Thymus (tissue), 11 donors: ENCODE measurements around the gene TCEAL4. TPM values are rescaled to one million over a fixed set of nuclear protein-coding genes. Genes with fewer than 3 reads are reported as not detected.
A peak's percentile ranks its signal among the peaks of the same experiment; 100 is the strongest.

Experiments used
- DNase-seq, 9 donors: peaks; one replicate each; pipeline ENCODE4 v3.0.0-alpha.2; 2013; ENCODE audit warnings: low spot score in 9 of 9, low read depth in 6 of 9, missing footprints in 1 of 9
- H3K27ac ChIP-seq, 2 donors: one replicate each; pipeline ENCODE4 v1.5.1; 2013; ENCODE audit warnings: control low read depth in 1 of 2, low read depth in 1 of 2, low read length in 1 of 2, mild to moderate bottlenecking in 1 of 2, moderate library complexity in 1 of 2
- H3K27me3 ChIP-seq, 2 donors: one replicate each; pipeline ENCODE4 v1.5.1; 2013; ENCODE audit warnings: low read length in 1 of 2; ENCODE audit not compliant: control insufficient read depth in 2 of 2, insufficient read depth in 1 of 2
- H3K36me3 ChIP-seq, 2 donors: one replicate each; pipeline ENCODE4 v1.5.1; 2013; ENCODE audit warnings: low read length in 1 of 2, mild to moderate bottlenecking in 1 of 2, moderate library complexity in 1 of 2; ENCODE audit not compliant: control insufficient read depth in 2 of 2, insufficient read depth in 2 of 2
- H3K4me1 ChIP-seq, 2 donors: one replicate each; pipeline ENCODE4 v1.5.1; 2013; ENCODE audit warnings: low read length in 2 of 2; ENCODE audit not compliant: control insufficient read depth in 2 of 2, insufficient read depth in 2 of 2
- H3K4me3 ChIP-seq, 2 donors: one replicate each; pipeline ENCODE4 v1.5.1; 2013; ENCODE audit warnings: low read length in 2 of 2, control low read depth in 1 of 2, mild to moderate bottlenecking in 1 of 2
- H3K9me3 ChIP-seq, 2 donors: one replicate each; pipeline ENCODE4 v1.5.1; 2013; ENCODE audit warnings: low read length in 1 of 2, mild to moderate bottlenecking in 1 of 2; ENCODE audit not compliant: control insufficient read depth in 2 of 2, insufficient read depth in 1 of 2
- WGBS: extraction: QIAGEN DNeasy Blood & Tissue Kit; methylation state at CpG from one replicate; pipeline ENCODE4 v1.1.7; 2013; 5-methylcytosine and 5-hydroxymethylcytosine counted together
- polyA plus RNA-seq: library from polyadenylated mRNA; stranded (reverse); fragments of 200-250 nt; gene quantifications from one replicate; pipeline ENCODE4 v1.2.3, GENCODE V29; 2013
- total RNA-seq: library from RNA; stranded (reverse); fragments of 120-200 nt; gene quantifications from one replicate; pipeline ENCODE4 v1.2.4, GENCODE V29; 2013
- donor health status: healthy.

The TCEAL4 gene
- total and polyA plus RNA-seq, 2 donors = 27.2 to 200 TPM

GRCh38 chrX:103628386-103629317 lies 43.3 kb downstream of the TCEAL4 start, which contains the start of gene TCEAL1:
Gene TCEAL1, plus strand, starts transcription at chrX:103628975. Its CDS starts 942 bp downstream, at chrX:103629917.
- H3K27me3 ChIP-seq = peaks cover 0 to 15% of the 10 kb centered on the region in 2 donors
- H3K4me3 ChIP-seq = peak within 1 kb of the TSS; percentile 63 to 65
- H3K9me3 ChIP-seq = no peaks in the 10 kb centered on the region
- no peaks in the 10 kb centered on the region for H3K36me3 ChIP-seq
- H3K4me1 ChIP-seq = peaks cover 0 to 4% of the 10 kb centered on the region in 2 donors
- WGBS = 4% methylated on average over 32 of the region's 32 CpGs
- H3K27ac ChIP-seq = peak within 1 kb of the TSS; percentile 62 to 70
- peak in 5 of 9 donors; percentile 23 to 51 (median 25) for DNase-seq

- WGBS = under 1% methylated on average over 49 of the region's 49 CpGs
- peak overlapping the region; percentile 63 to 65 for H3K4me3 ChIP-seq
- H3K27me3 ChIP-seq = peaks cover 0 to 15% of the 10 kb centered on the region in 2 donors
- peaks cover 0 to 4% of the 10 kb centered on the region in 2 donors for H3K4me1 ChIP-seq
- H3K36me3 ChIP-seq = no peaks in the 10 kb centered on the region
- peak in 5 of 9 donors; percentile 1 to 47 (median 10) for DNase-seq
- H3K9me3 ChIP-seq = no peaks in the 10 kb centered on the region
- peak overlapping the region; percentile 62 to 70 for H3K27ac ChIP-seq
Observed at GRCh38 chrX:103629318-103630170, 44.2 kb downstream of the TCEAL4 start.

GRCh38 chrX:103630171-103630511 lies 44.8 kb downstream of the TCEAL4 start:
- Histone ChIP-seq H3K4me1 (peaks cover 0 to 4% of the 10 kb centered on the region in 2 donors), H3K9me3 (no peaks in the 10 kb centered on the region), H3K27ac (peak overlapping the region; percentile 60 to 62), H3K4me3 (peak overlapping the region; percentile 63 to 65), H3K36me3 (no peaks in the 10 kb centered on the region), H3K27me3 (peaks cover 0 to 15% of the 10 kb centered on the region in 2 donors)
- 37% methylated on average over 6 of the region's 6 CpGs for WGBS
- DNase-seq = no peak

- H3K4me3 ChIP-seq = no peak overlapping the region
Observed at GRCh38 chrX:103631145-103631544, 45.8 kb downstream of the TCEAL4 start.

GRCh38 chrX:103635436-103635835 lies 50.1 kb downstream of the TCEAL4 start:
- no peaks in the 10 kb centered on the region for H3K27me3 ChIP-seq
- no peaks in the 10 kb centered on the region for H3K4me1 ChIP-seq
- H3K27ac ChIP-seq = no peak overlapping the region
- H3K36me3 ChIP-seq = no peaks in the 10 kb centered on the region
- DNase-seq = no peak
- WGBS = 98% methylated on average over 2 of the region's 2 CpGs
- no peaks in the 10 kb centered on the region for H3K9me3 ChIP-seq
- no peak overlapping the region for H3K4me3 ChIP-seq

More at GRCh38 chrX:103631145-103631544, 45.8 kb downstream of the TCEAL4 start:
- H3K9me3 ChIP-seq = no peaks in the 10 kb centered on the region
- no peak for DNase-seq
- H3K36me3 ChIP-seq = no peaks in the 10 kb centered on the region
- no peak overlapping the region for H3K27ac ChIP-seq
- peaks cover 0 to 4% of the 10 kb centered on the region in 2 donors for H3K4me1 ChIP-seq
- over 99% methylated on average over 5 of the region's 5 CpGs for WGBS
- H3K27me3 ChIP-seq = peaks cover 0 to 15% of the 10 kb centered on the region in 2 donors

Other genes starting within 250 kb of the TCEAL4 start
- 33.2 TPM for gene TCEAL9, start 229.0 kb upstream of the TCEAL4 start, total RNA-seq
- 192 TPM for gene TCEAL9, start 229.0 kb upstream of the TCEAL4 start, polyA plus RNA-seq
- gene BEX3, start 209.0 kb upstream of the TCEAL4 start, total RNA-seq = 126 TPM
- gene BEX3, start 209.0 kb upstream of the TCEAL4 start, polyA plus RNA-seq = 218 TPM
- 0.09 TPM for gene RAB40A, start 66.0 kb upstream of the TCEAL4 start, total RNA-seq
- gene RAB40A, start 66.0 kb upstream of the TCEAL4 start, polyA plus RNA-seq = 0.48 TPM
- 5.5 TPM for gene TCEAL3, start 22.4 kb downstream of the TCEAL4 start, total RNA-seq
- gene TCEAL3, start 22.4 kb downstream of the TCEAL4 start, polyA plus RNA-seq = 25.9 TPM
- 14.9 TPM for gene TCEAL1, start 43.5 kb downstream of the TCEAL4 start, total RNA-seq
- 55.7 TPM for gene TCEAL1, start 43.5 kb downstream of the TCEAL4 start, polyA plus RNA-seq
- 183 TPM for gene MORF4L2, start 101.2 kb downstream of the TCEAL4 start, total RNA-seq
- gene MORF4L2, start 101.2 kb downstream of the TCEAL4 start, polyA plus RNA-seq = 223 TPM
- gene TMEM31, start 125.4 kb downstream of the TCEAL4 start, total RNA-seq = 0.19 TPM
- 0.37 TPM for gene TMEM31, start 125.4 kb downstream of the TCEAL4 start, polyA plus RNA-seq
- gene PLP1, start 191.3 kb downstream of the TCEAL4 start, total RNA-seq = 9.6 TPM
- 4.2 TPM for gene PLP1, start 191.3 kb downstream of the TCEAL4 start, polyA plus RNA-seq
- gene RAB9B, start 246.7 kb downstream of the TCEAL4 start, total RNA-seq = 1.5 TPM
- 1.3 TPM for gene RAB9B, start 246.7 kb downstream of the TCEAL4 start, polyA plus RNA-seq